Measurements from ENCODE around the gene XYLT1.

XYLT1 gene

DNA sequence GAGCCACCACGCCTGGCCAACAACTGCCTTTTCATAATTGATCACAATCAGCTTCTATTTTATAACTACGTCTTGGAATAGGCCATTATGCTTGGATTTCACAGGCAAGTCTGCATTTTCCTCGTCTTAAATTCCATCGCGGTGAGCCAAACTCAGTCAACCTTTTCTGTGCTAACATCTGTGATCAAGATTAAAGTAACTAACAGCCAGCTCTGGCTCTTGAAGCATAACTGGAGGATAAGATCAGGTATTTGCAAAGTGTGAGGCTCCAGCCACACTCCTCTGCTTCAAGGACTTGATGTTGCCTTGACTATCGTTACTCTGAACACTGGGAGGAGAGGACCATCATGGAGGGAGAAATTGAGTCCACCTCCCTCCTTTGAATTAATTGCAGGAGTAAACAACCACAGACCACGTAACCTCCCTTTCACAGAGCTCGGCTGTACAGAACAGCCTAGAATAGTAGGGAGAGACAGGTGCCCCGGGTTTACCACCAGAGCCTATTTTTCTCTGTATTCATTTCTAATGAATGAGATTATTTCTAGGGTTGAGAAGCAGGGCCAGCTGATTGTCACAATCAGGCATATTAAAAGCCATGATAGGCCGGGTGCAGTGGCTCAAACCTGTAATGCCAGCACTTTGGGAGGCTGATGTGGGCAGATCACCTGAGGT, 143.0 kb downstream of the XYLT1 start:
- TF ChIP-seq, protein P1, sequence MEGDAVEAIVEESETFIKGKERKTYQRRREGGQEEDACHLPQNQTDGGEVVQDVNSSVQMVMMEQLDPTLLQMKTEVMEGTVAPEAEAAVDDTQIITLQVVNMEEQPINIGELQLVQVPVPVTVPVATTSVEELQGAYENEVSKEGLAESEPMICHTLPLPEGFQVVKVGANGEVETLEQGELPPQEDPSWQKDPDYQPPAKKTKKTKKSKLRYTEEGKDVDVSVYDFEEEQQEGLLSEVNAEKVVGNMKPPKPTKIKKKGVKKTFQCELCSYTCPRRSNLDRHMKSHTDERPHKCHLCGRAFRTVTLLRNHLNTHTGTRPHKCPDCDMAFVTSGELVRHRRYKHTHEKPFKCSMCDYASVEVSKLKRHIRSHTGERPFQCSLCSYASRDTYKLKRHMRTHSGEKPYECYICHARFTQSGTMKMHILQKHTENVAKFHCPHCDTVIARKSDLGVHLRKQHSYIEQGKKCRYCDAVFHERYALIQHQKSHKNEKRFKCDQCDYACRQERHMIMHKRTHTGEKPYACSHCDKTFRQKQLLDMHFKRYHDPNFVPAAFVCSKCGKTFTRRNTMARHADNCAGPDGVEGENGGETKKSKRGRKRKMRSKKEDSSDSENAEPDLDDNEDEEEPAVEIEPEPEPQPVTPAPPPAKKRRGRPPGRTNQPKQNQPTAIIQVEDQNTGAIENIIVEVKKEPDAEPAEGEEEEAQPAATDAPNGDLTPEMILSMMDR (IDR thresholded peaks at IDR 0.05) = no peak

DNA sequence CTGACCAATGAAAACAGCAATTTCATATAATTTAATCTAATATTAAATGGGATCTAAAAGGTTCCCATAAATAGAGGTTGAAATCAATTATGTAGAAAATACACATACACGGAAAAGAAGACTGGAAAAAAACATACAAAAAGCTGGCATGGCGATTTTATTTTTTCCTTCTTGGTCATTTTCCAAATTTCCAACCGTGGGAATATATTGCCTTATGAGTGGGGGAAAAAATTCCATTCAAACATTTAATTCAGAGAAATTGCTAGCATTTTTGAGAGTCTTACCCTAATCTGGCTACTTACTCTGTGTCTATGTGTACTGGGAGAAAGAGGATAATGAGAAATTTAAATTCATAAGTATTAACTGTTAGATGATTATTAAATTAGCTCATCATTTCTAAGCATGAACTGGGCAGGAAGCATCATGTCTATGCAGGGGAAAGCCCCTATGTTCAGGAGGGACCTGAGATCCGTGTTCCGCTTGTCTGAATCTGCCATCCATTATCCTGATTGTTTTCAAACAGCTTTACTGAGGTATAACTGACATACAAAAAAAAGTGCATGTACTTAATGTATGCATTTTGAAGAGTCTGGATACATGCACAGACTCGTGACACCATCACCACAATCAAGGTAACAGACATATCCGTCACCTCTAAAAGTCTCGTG, 145.2 kb downstream of the XYLT1 start:
- TF ChIP-seq, protein P1 (IDR thresholded peaks at IDR 0.05) = no peak

DNA sequence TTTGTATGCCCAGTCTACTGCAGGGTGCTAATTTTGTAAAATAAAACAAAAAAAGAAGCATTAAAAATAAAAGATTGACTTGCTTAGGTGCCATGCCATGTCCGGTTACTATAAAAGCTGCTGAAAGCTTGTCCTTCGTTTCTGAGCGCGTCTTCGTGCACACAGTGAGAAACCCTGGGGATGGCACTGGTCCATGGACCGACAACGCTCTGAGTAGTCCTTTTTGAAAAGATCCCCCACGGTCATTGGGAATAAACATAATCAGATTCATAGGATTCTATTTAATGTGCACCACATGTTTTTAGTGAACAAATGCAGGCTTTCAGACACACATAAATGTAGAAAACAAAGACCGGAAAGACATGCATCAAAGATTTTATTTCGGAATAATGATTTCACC, 146.3 kb downstream of the XYLT1 start:
- TF ChIP-seq, protein P1 (IDR thresholded peaks at IDR 0.05) = no peak

DNA sequence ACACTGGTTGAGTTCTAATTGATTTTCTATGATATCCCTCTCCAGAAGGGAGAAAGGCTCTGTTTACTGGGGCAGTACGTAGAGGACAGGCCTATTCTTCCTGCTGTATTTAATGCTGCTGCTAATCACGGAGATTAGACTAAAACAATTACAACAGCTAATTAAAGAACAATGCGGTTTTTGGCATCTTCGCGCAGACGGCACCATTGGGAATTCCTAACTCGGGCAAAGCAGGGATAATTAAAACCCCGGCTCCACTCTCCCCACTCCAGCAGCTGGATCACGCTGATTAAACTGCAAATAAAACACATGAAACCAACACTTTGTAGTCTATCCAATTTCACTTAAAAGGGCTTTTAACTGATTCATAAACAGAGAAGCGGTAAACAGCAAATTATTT, 147.6 kb downstream of the XYLT1 start:
- TF ChIP-seq, protein P1 (IDR thresholded peaks at IDR 0.05) = no peak

DNA sequence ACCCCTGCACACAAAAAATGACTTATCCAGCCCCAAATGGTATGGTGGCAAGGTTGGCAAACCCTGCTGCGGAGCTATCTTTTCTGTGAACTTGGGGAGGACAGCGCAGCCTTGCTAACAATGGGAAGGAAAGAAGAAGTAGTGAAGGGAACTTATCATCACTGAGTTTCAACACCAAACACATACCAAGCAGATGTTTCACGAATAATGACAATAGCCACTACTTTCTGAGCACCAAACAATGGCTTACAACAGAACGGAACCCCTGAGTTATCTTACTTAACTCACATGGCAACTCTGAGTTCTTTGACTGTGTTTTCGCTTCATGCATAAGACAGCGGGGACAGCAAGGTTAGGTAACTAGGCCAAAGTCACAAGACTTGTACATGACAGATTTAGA, 148.9 kb downstream of the XYLT1 start:
- TF ChIP-seq, protein P1 (IDR thresholded peaks at IDR 0.05) = no peak

DNA sequence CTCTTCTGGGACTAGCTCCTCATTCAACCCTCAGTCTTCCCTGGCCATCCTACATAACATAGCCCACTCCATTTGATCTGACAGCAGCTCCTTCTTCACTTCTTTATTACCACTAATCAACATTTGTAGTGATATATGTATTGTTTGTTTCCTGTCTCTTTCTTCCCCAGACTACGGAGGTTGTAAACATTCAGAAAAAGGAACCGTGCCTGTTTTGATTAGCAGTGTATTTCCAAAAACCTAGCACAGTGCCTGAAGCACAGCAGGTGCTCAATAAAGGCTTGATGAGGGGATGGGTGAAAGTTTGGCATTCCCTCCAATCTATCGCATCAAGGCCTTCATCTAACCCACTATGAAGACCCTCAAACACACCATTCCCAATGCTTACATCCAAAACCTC, 150.8 kb downstream of the XYLT1 start:
- TF ChIP-seq, protein P1 (IDR thresholded peaks at IDR 0.05) = no peak

DNA sequence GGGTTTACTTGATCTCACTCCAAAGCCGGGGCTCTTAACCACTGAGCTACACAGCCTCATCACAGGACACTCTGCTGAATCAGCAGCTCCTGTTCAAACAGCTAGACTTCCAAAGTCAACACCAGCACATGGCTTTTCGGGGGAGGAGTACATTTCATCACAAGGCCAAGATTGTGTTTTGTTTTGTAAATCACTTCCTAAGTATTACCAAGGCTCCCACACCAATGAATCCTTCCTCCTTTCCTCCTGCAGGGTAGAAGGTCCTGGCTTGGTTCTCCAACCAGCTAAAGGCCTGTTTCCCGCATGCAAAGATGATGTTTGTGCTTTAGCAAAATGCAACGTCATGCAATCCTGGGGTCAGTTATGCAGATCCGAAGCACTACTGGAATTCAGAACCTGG, 152.5 kb downstream of the XYLT1 start:
- TF ChIP-seq, protein P1 (IDR thresholded peaks at IDR 0.05) = no peak
